CMK (cell line): ENCODE measurements around the gene LRFN5.

Experiments used
- DNase-seq: peaks from one replicate; pipeline ENCODE4 v3.0.0-alpha.2; 2010; ENCODE audit warnings: low read depth

The LRFN5 gene

GRCh38 chr14:41773536-41774279, 167.0 kb downstream of the LRFN5 start:
- no peak for DNase-seq

- DNase-seq, result no peak
Observed at GRCh38 chr14:41782511-41782910, 175.8 kb downstream of the LRFN5 start.

GRCh38 chr14:41783403-41783802, 176.7 kb downstream of the LRFN5 start:
- no peak for DNase-seq

- no peak for DNase-seq
Observed at GRCh38 chr14:41785696-41786095, 179.0 kb downstream of the LRFN5 start.

- no peak for DNase-seq
Observed at GRCh38 chr14:41799817-41800216, 193.1 kb downstream of the LRFN5 start.

- no peak for DNase-seq
Observed at GRCh38 chr14:41805633-41806032, 199.0 kb downstream of the LRFN5 start.

GRCh38 chr14:41806366-41806975, 199.8 kb downstream of the LRFN5 start:
- no peak for DNase-seq

GRCh38 chr14:41810362-41810761, 203.7 kb downstream of the LRFN5 start:
- DNase-seq, result no peak

- DNase-seq, result no peak
Observed at GRCh38 chr14:41817626-41818025, 210.9 kb downstream of the LRFN5 start.

GRCh38 chr14:41824441-41824840, 217.8 kb downstream of the LRFN5 start:
- DNase-seq, result no peak

- DNase-seq, result no peak
Observed at GRCh38 chr14:41825622-41826021, 218.9 kb downstream of the LRFN5 start.

- DNase-seq, result no peak
Observed at GRCh38 chr14:41830714-41831406, 224.2 kb downstream of the LRFN5 start.

GRCh38 chr14:41839661-41840060, 233.0 kb downstream of the LRFN5 start:
- no peak for DNase-seq

GRCh38 chr14:41859336-41859735, 252.7 kb downstream of the LRFN5 start:
- DNase-seq, result no peak

GRCh38 chr14:41860586-41860985, 253.9 kb downstream of the LRFN5 start:
- no peak for DNase-seq

- no peak for DNase-seq
Observed at GRCh38 chr14:41865894-41866293, 259.2 kb downstream of the LRFN5 start.

GRCh38 chr14:41868396-41868795, 261.7 kb downstream of the LRFN5 start:
- no peak for DNase-seq

- DNase-seq, result no peak
Observed at GRCh38 chr14:41872931-41873685, 266.4 kb downstream of the LRFN5 start.

- DNase-seq, result no peak
Observed at GRCh38 chr14:41873686-41874317, 267.1 kb downstream of the LRFN5 start.

GRCh38 chr14:41875116-41875515, 268.4 kb downstream of the LRFN5 start:
- no peak for DNase-seq

GRCh38 chr14:41878321-41878720, 271.6 kb downstream of the LRFN5 start:
- DNase-seq, result no peak

- DNase-seq, result no peak
Observed at GRCh38 chr14:41891624-41892023, 284.9 kb downstream of the LRFN5 start.
